BJ (cell line): ENCODE data around the gene DNAAF3. TPM values are rescaled to one million over a fixed set of nuclear protein-coding genes. Genes with fewer than 3 reads are reported as not detected.
"Not testable (repeated sequence)": the region's sequence is repeated elsewhere in the genome, so short reads cannot be mapped to it uniquely, and the experiment has no call there.

Source experiments
- CTCF ChIA-PET: fragments of 350-600 bp; formaldehyde crosslinking; extraction: SDS; loops from one replicate; lab custom pipeline; 2021; ENCODE audit warnings: antibody characterized with exemption, inconsistent platforms; lab: Yijun Ruan, JAX
- POLR2A ChIA-PET: fragments of 300-600 bp; sonication (Branson Sonifier 250); formaldehyde crosslinking; extraction: SDS; loops from one replicate; lab custom pipeline; 2021; ENCODE audit warnings: antibody characterized with exemption; lab: Charles Lee
- DNase-seq: peaks from one replicate; pipeline ENCODE4 v3.0.0-alpha.2; 2011; ENCODE audit warnings: low read depth
- H3K27me3 ChIP-seq: 2 replicates; pipeline ENCODE4 v1.6.0; 2011; ENCODE audit warnings: low read length; ENCODE audit not compliant: control insufficient read depth, insufficient read depth
- H3K36me3 ChIP-seq: 2 replicates; pipeline ENCODE4 v1.5.1; 2011; ENCODE audit warnings: low read length; ENCODE audit not compliant: control insufficient read depth, insufficient read depth
- H3K4me3 ChIP-seq: 2 replicates; pipeline ENCODE4 v1.5.1; 2011; ENCODE audit warnings: low read depth, mild to moderate bottlenecking, control low read depth, low read length
- CTCF ChIP-seq: IDR thresholded peaks from 2 replicates; pipeline ENCODE4 v1.5.1; 2011; ENCODE audit warnings: low read depth, mild to moderate bottlenecking, control low read depth, inconsistent platforms, low read length, moderate library complexity; ENCODE audit not compliant: insufficient read depth
- polyA plus RNA-seq: library from polyadenylated mRNA; depleted of rRNA; stranded (reverse); fragments of >200 nt; gene quantifications from 2 replicates; pipeline ENCODE4 v1.2.3, GENCODE V29; 2011

Gene DNAAF3
- polyA plus RNA-seq, 1 experiment = 0.39 TPM

GRCh38 chr19:55208880-55209692 is 42.7 kb upstream of the DNAAF3 start, which contains the start of gene PTPRH:
TSS of gene PTPRH (minus strand) at chr19:55209501. CDS start at chr19:55209433, 68 bp downstream.
- no peak for DNase-seq
- no peaks in the 10 kb centered on the region for H3K36me3 ChIP-seq
- H3K27me3 ChIP-seq = no peaks in the 10 kb centered on the region
- no peak for TF ChIP-seq CTCF
- no peak within 1 kb of the TSS for H3K4me3 ChIP-seq
- CTCF ChIA-PET = interaction anchor here (0.9 kb wide), 1 partner anchor 175 kb away, joined by 3 read pairs; the partner anchor contains the start of gene TMEM238
- POLR2A ChIA-PET = no interaction called here

- H3K36me3 ChIP-seq = no peaks in the 10 kb centered on the region
- POLR2A ChIA-PET = no interaction called here
- H3K27me3 ChIP-seq = no peaks in the 10 kb centered on the region
- CTCF ChIA-PET = no interaction called here
- DNase-seq = peak; percentile 67
- peak overlapping the region; percentile 29 for H3K4me3 ChIP-seq
- no peak for TF ChIP-seq CTCF
Observed at GRCh38 chr19:55206664-55207500, 40.5 kb upstream of the DNAAF3 start.

GRCh38 chr19:55202199-55202598 is 35.8 kb upstream of the DNAAF3 start:
- DNase-seq, H3K4me3 ChIP-seq, H3K36me3 ChIP-seq, H3K27me3 ChIP-seq, POLR2A ChIA-PET: not testable (repeated sequence)
- TF ChIP-seq CTCF = peak; percentile 28
- CTCF ChIA-PET = interaction anchor here (1.0 to 1.7 kb wide), 3 partner anchors 22 to 42 kb away, joined by 3 to 6 read pairs (median 4); partner anchors contain the start of gene SYT5

- no peaks in the 10 kb centered on the region for H3K36me3 ChIP-seq
- H3K4me3 ChIP-seq = no peak overlapping the region
- CTCF ChIA-PET = no interaction called here
- POLR2A ChIA-PET = no interaction called here
- no peak for TF ChIP-seq CTCF
- H3K27me3 ChIP-seq = no peaks in the 10 kb centered on the region
- no peak for DNase-seq
Observed at GRCh38 chr19:55199620-55200204, 33.3 kb upstream of the DNAAF3 start.
